ENCODE data around the gene TMEM245. TPM values are rescaled to one million over a fixed set of nuclear protein-coding genes. Genes with fewer than 3 reads are reported as not detected.
A peak's percentile ranks its signal among the peaks of the same experiment; 100 is the strongest.

The TMEM245 gene
- total and polyA plus RNA-seq, 9 donors, result 28.1 to 102 (median 77.4) TPM

- no peak for TF ChIP-seq EP300 (IDR thresholded peaks at IDR 0.05)
- TF ChIP-seq CTCF (IDR thresholded peaks at IDR 0.05), result no peak
- no peak for TF ChIP-seq POLR2A (IDR thresholded peaks at IDR 0.05)
- WGBS, 3 donors, result 81 to 83% (median 81%) methylated on average over 12 of the region's 12 CpGs
Measured at GRCh38 chr9:109122726-109123621, 3.2 kb upstream of the TMEM245 start.

GRCh38 chr9:109121232-109121796 lies 1.6 kb upstream of the TMEM245 start:
- Histone ChIP-seq H3K4me3 (no peak overlapping the region), H3K27ac (no peak overlapping the region), H3K4me1 (ENCODE audit: insufficient read depth) (peaks cover 9% of the 10 kb centered on the region), H3K9me3 (no peaks in the 10 kb centered on the region), H3K36me3 (no peaks in the 10 kb centered on the region), H3K27me3 (no peaks in the 10 kb centered on the region)
- TF ChIP-seq CTCF (IDR thresholded peaks at IDR 0.05), result no peak
- no peak for TF ChIP-seq EP300 (IDR thresholded peaks at IDR 0.05)
- no peak for TF ChIP-seq POLR2A (IDR thresholded peaks at IDR 0.05)
- intact Hi-C loops (cut with DNase I), result no loop called here
- 71 to 77% (median 72%) methylated on average over 11 of the region's 11 CpGs for WGBS, 3 donors
- no peak for DNase-seq

More at GRCh38 chr9:109122726-109123621, 3.2 kb upstream of the TMEM245 start:
- DNase-seq, result no peak
- Histone ChIP-seq H3K4me1 (ENCODE audit: insufficient read depth) (peaks cover 2% of the 10 kb centered on the region), H3K27me3 (no peaks in the 10 kb centered on the region), H3K4me3 (no peak overlapping the region), H3K36me3 (no peaks in the 10 kb centered on the region), H3K27ac (no peak overlapping the region), H3K9me3 (no peaks in the 10 kb centered on the region)
- intact Hi-C loops (cut with DNase I), result no loop called here

GRCh38 chr9:109120204-109120789 lies 550 bp upstream of the TMEM245 start:
- H3K4me1 ChIP-seq (ENCODE audit: insufficient read depth), result peaks cover 14% of the 10 kb centered on the region
- H3K27me3 ChIP-seq, result no peaks in the 10 kb centered on the region
- DNase-seq, result no peak
- TF ChIP-seq EP300 (IDR thresholded peaks at IDR 0.05) (no peak), CTCF (IDR thresholded peaks at IDR 0.05) (no peak), POLR2A (IDR thresholded peaks at IDR 0.05) (no peak)
- no peak overlapping the region for H3K4me3 ChIP-seq
- H3K9me3 ChIP-seq, result no peaks in the 10 kb centered on the region
- WGBS, 3 donors, result 24 to 28% (median 27%) methylated on average over 13 of the region's 13 CpGs
- no peaks in the 10 kb centered on the region for H3K36me3 ChIP-seq
- H3K27ac ChIP-seq, result no peak overlapping the region
- intact Hi-C loops (cut with DNase I), result no loop called here

GRCh38 chr9:109118808-109119438 lies 824 bp downstream of the TMEM245 start:
- Histone ChIP-seq H3K27me3 (no peaks in the 10 kb centered on the region), H3K36me3 (no peaks in the 10 kb centered on the region), H3K27ac (peak overlapping the region; percentile 65 to 82), H3K4me3 (peak overlapping the region; percentile 96), H3K4me1 (ENCODE audit: insufficient read depth) (peaks cover 14% of the 10 kb centered on the region), H3K9me3 (no peaks in the 10 kb centered on the region)
- peak in 3 of 5 donors; percentile 35 to 56 (median 47) for DNase-seq
- intact Hi-C loops (cut with DNase I), result loop anchor here in 3 of 4 donors (10.0 kb wide), 1 partner anchor 104 kb away; the partner anchor contains the start of gene CTNNAL1 (in 3 of the 3)
- WGBS, 3 donors, result 0 to 1% (median 1%) methylated on average over 19 to 29 of the region's 29 CpGs
- TF ChIP-seq CTCF (IDR thresholded peaks at IDR 0.05) (no peak), POLR2A (IDR thresholded peaks at IDR 0.05) (no peak), EP300 (IDR thresholded peaks at IDR 0.05) (no peak)
